Measurements from ENCODE around the gene RNF130.

DNA sequence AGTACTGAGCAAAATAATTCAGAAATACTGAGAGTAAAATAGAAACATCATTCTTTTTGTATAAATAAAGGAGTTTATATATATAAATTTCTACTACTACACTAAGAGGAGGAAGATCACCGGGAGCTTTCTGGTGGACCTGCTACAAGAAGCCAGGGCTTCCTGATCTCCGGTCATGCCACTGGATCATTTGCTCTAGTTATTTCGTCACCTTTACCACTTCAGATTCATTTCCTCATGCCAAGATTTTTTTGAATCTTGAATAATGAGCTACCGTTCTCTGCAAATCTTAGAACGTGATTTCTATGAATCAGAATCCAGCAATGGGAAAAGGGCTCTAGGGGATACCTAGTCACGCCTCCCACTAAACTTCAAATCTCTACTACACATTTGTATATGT, 111.9 kb downstream of the RNF130 start:
- TF ChIP-seq, protein P1, sequence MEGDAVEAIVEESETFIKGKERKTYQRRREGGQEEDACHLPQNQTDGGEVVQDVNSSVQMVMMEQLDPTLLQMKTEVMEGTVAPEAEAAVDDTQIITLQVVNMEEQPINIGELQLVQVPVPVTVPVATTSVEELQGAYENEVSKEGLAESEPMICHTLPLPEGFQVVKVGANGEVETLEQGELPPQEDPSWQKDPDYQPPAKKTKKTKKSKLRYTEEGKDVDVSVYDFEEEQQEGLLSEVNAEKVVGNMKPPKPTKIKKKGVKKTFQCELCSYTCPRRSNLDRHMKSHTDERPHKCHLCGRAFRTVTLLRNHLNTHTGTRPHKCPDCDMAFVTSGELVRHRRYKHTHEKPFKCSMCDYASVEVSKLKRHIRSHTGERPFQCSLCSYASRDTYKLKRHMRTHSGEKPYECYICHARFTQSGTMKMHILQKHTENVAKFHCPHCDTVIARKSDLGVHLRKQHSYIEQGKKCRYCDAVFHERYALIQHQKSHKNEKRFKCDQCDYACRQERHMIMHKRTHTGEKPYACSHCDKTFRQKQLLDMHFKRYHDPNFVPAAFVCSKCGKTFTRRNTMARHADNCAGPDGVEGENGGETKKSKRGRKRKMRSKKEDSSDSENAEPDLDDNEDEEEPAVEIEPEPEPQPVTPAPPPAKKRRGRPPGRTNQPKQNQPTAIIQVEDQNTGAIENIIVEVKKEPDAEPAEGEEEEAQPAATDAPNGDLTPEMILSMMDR (IDR thresholded peaks at IDR 0.05), result no peak
- TF ChIP-seq POLR2A (IDR thresholded peaks at IDR 0.05), result no peak
